GM23338 (cell line): ENCODE measurements around the gene REEP3. TPM values are rescaled to one million over a fixed set of nuclear protein-coding genes. Genes with fewer than 3 reads are reported as not detected.

Source experiments
- ATAC-seq: fragments of 200-7000 bp; cut with Tn5 transposase; 3 replicates; pipeline ENCODE4 v1.9.1; 2020
- DNase-seq: peaks from one replicate; pipeline ENCODE4 v3.0.0-alpha.2; 2015; ENCODE audit warnings: low spot score
- H2AFZ ChIP-seq: fragments of 200-600 bp; sonication (generic); 2 replicates; pipeline ENCODE4 v1.8.0; 2016; ENCODE audit warnings: antibody characterized with exemption, mild to moderate bottlenecking, moderate library complexity
- H3F3A ChIP-seq: fragments of 200-600 bp; sonication (generic); replicated peaks from 2 replicates; pipeline ENCODE4 v1.8.0; 2017; ENCODE audit warnings: antibody characterized with exemption, mixed run types, low read depth
- H3K27ac ChIP-seq: fragments of 200-600 bp; sonication (generic); 2 replicates; pipeline ENCODE4 v1.6.1; 2016; ENCODE audit warnings: low read depth
- H3K27me3 ChIP-seq: fragments of 200-600 bp; sonication (generic); 2 replicates; pipeline ENCODE4 v1.8.0; 2016; ENCODE audit warnings: mild to moderate bottlenecking, mixed run types, moderate library complexity; ENCODE audit not compliant: insufficient read depth
- H3K36me3 ChIP-seq: fragments of 200-600 bp; sonication (generic); 2 replicates; pipeline ENCODE4 v1.8.0; 2016; ENCODE audit warnings: mild to moderate bottlenecking; ENCODE audit not compliant: insufficient read depth
- H3K4me1 ChIP-seq: fragments of 200-600 bp; sonication (generic); 2 replicates; pipeline ENCODE4 v1.8.0; 2016; ENCODE audit warnings: mild to moderate bottlenecking, moderate library complexity; ENCODE audit not compliant: insufficient read depth
- H3K4me2 ChIP-seq: fragments of 200-600 bp; sonication (generic); 2 replicates; pipeline ENCODE4 v1.7.1; 2017; ENCODE audit warnings: mixed run types
- H3K4me3 ChIP-seq: fragments of 200-600 bp; sonication (generic); 2 replicates; pipeline ENCODE4 v1.6.1; 2016; ENCODE audit warnings: mixed run types
- H3K79me2 ChIP-seq: fragments of 200-600 bp; sonication (generic); replicated peaks from 2 replicates; pipeline ENCODE4 v1.8.0; 2017; ENCODE audit warnings: mild to moderate bottlenecking; ENCODE audit not compliant: insufficient read depth
- H3K9me2 ChIP-seq: fragments of 200-600 bp; sonication (generic); 2 replicates; pipeline ENCODE4 v1.8.0; 2017; ENCODE audit not compliant: insufficient read depth
- H4K20me1 ChIP-seq: fragments of 200-600 bp; sonication (generic); replicated peaks from 2 replicates; pipeline ENCODE4 v1.8.0; 2017; ENCODE audit warnings: mild to moderate bottlenecking; ENCODE audit not compliant: insufficient read depth
- H3K27ac Mint-ChIP-seq: 2 replicates; pipeline ENCODE4 v1.8.0; 2020; ENCODE audit warnings: inconsistent platforms, mild to moderate bottlenecking, moderate library complexity, mixed read lengths
- H3K27me3 Mint-ChIP-seq: 3 replicates; pipeline ENCODE4 v1.8.0; 2022; ENCODE audit warnings: low read depth, mild to moderate bottlenecking, moderate library complexity, mixed read lengths, inconsistent platforms; ENCODE audit not compliant: insufficient read depth, poor library complexity
- H3K36me3 Mint-ChIP-seq: 3 replicates; pipeline ENCODE4 v1.8.0; 2021; ENCODE audit warnings: low read depth, mild to moderate bottlenecking, inconsistent platforms, moderate library complexity, mixed read lengths
- H3K4me1 Mint-ChIP-seq: 3 replicates; pipeline ENCODE4 v1.8.0; 2020; ENCODE audit warnings: mild to moderate bottlenecking, inconsistent platforms, mixed read lengths
- H3K4me3 Mint-ChIP-seq: 3 replicates; pipeline ENCODE4 v1.8.0; 2021; ENCODE audit warnings: moderate library complexity, mild to moderate bottlenecking, inconsistent platforms, mixed read lengths
- H3K9me3 Mint-ChIP-seq: 3 replicates; pipeline ENCODE4 v1.8.0; 2020; ENCODE audit warnings: moderate library complexity, mild to moderate bottlenecking, inconsistent platforms, mixed read lengths
- CREB1 ChIP-seq: fragments of 250-450 bp; sonication (Bioruptor Pico); IDR thresholded peaks from 2 replicates; pipeline ENCODE4 v1.5.0; 2020; ENCODE audit warnings: low read depth, mild to moderate bottlenecking, moderate library complexity
- CTCF ChIP-seq, 2 experiments: fragments of 200-600 bp in 1 of 2; sonication (generic) in 1 of 2; conservative IDR thresholded peaks; 2 replicates each; pipeline versions ENCODE4 v1.5.1 to v1.6.1; 2016 to 2017; ENCODE audit warnings: antibody characterized with exemption in 2 of 2, low read depth in 2 of 2, mild to moderate bottlenecking in 2 of 2, moderate library complexity in 1 of 2
- ETS1 ChIP-seq: IDR thresholded peaks from 2 replicates; pipeline ENCODE4 v1.6.1; 2016; ENCODE audit warnings: antibody characterized with exemption
- EZH2 ChIP-seq: fragments of 200-600 bp; sonication (generic); IDR thresholded peaks from one replicate; pipeline ENCODE4 v1.8.0; 2017; ENCODE audit warnings: antibody characterized with exemption, mild to moderate bottlenecking, low read depth; ENCODE audit not compliant: unreplicated experiment
- EZH2phosphoT487 ChIP-seq: fragments of 200-600 bp; sonication (generic); IDR thresholded peaks from one replicate; pipeline ENCODE4 v1.8.1; 2018; ENCODE audit warnings: antibody characterized with exemption; ENCODE audit not compliant: unreplicated experiment
- JUNB ChIP-seq: IDR thresholded peaks from one replicate; pipeline ENCODE4 v1.6.1; 2016; ENCODE audit warnings: antibody characterized with exemption; ENCODE audit not compliant: unreplicated experiment
- NANOG ChIP-seq: IDR thresholded peaks from 2 replicates; pipeline ENCODE4 v1.6.1; 2016; ENCODE audit warnings: antibody characterized with exemption, borderline replicate concordance
- POLR2AphosphoS5 ChIP-seq: IDR thresholded peaks from 2 replicates; pipeline ENCODE4 v1.6.1; 2016; ENCODE audit warnings: antibody characterized with exemption, low read depth
- STAT1 ChIP-seq: IDR thresholded peaks from one replicate; pipeline ENCODE4 v1.6.1; 2016; ENCODE audit warnings: antibody characterized with exemption; ENCODE audit not compliant: unreplicated experiment
- ZNF114 ChIP-seq: fragments of 250-450 bp; sonication (Bioruptor Pico); IDR thresholded peaks from 2 replicates; pipeline ENCODE4 v1.5.0; 2020; ENCODE audit warnings: mild to moderate bottlenecking, moderate library complexity
- ZNF462 ChIP-seq: fragments of 250-450 bp; sonication (Bioruptor Pico); IDR thresholded peaks from 2 replicates; pipeline ENCODE4 v1.5.0; 2020; ENCODE audit warnings: mild to moderate bottlenecking, moderate library complexity
- polyA plus RNA-seq: library from polyadenylated mRNA; unstranded; fragments of >200 nt; fragmentation: Nextera tagmentation; extraction: Ambion mirVana; gene quantifications from 2 replicates; pipeline ENCODE4 v1.2.1, GENCODE V29; 2016
- total RNA-seq: library from RNA; depleted of rRNA; stranded (reverse); fragments of >200 nt; shearing (Covaris generic); gene quantifications from 2 replicates; pipeline ENCODE4 v1.2.3, GENCODE V29; 2014
- TF ChIP-seq, protein P1 (sequence below): IDR thresholded peaks from one replicate; pipeline ENCODE4 v1.6.1; 2018; ENCODE audit warnings: antibody characterized with exemption; ENCODE audit not compliant: unreplicated experiment

Gene REEP3
- total and polyA plus RNA-seq, 2 experiments from 2014 or later = 29.5 to 48.7 TPM

DNA sequence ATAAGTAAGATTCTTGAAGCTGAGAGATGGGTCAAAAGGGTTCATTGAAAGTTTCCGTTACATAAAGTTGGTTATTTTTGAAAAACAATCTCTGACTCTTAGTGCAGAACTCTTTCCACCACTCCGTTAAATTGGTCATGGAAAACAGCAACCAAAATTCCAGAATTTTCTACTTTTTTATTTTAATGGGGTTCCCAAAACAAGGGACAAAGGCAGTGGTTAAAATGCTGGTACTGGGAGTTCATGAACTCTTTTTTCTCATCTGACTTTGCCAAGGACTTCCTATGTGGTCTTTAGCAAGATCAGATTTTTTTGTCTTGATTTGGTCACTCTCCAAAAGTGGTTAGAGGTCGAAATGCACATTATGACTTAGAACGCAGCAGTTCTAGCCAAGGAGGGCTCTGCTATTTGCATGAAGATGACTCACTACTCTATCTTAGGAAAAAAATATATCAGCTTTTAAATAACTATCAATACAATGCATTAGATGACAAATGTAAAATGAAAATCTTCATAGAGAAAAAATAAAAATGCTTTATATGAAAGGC, 145.7 kb downstream of the REEP3 start:
- Mint-ChIP-seq H3K4me1 (peaks cover 33% of the 10 kb centered on the region), H3K27ac (no peak overlapping the region), H3K4me3 (no peak overlapping the region), H3K27me3 (peaks cover 3% of the 10 kb centered on the region), H3K9me3 (no peaks in the 10 kb centered on the region), H3K36me3 (no peaks in the 10 kb centered on the region; the same call in 2 of the 3 replicates)
- Histone ChIP-seq H3K9me2 (no peaks in the 10 kb centered on the region), H3K27ac (no peak overlapping the region), H3K27me3 (no peaks in the 10 kb centered on the region), H3K79me2 (no peaks in the 10 kb centered on the region), H4K20me1 (no peaks in the 10 kb centered on the region), H3F3A (no peaks in the 10 kb centered on the region; the same call in 1 of the 2 replicates), H2AFZ (no peak overlapping the region), H3K4me3 (no peak overlapping the region), H3K4me2 (no peak overlapping the region), H3K36me3 (peaks cover 3% of the 10 kb centered on the region; the same call in 1 of the 2 replicates), H3K4me1 (peaks cover 26% of the 10 kb centered on the region)
- TF ChIP-seq NANOG = no peak
- no peak for TF ChIP-seq CREB1 (CRISPR knock-in tag)
- TF ChIP-seq EZH2phosphoT487 = no peak
- TF ChIP-seq POLR2AphosphoS5 = no peak
- TF ChIP-seq EZH2 = no peak
- TF ChIP-seq, protein P1, sequence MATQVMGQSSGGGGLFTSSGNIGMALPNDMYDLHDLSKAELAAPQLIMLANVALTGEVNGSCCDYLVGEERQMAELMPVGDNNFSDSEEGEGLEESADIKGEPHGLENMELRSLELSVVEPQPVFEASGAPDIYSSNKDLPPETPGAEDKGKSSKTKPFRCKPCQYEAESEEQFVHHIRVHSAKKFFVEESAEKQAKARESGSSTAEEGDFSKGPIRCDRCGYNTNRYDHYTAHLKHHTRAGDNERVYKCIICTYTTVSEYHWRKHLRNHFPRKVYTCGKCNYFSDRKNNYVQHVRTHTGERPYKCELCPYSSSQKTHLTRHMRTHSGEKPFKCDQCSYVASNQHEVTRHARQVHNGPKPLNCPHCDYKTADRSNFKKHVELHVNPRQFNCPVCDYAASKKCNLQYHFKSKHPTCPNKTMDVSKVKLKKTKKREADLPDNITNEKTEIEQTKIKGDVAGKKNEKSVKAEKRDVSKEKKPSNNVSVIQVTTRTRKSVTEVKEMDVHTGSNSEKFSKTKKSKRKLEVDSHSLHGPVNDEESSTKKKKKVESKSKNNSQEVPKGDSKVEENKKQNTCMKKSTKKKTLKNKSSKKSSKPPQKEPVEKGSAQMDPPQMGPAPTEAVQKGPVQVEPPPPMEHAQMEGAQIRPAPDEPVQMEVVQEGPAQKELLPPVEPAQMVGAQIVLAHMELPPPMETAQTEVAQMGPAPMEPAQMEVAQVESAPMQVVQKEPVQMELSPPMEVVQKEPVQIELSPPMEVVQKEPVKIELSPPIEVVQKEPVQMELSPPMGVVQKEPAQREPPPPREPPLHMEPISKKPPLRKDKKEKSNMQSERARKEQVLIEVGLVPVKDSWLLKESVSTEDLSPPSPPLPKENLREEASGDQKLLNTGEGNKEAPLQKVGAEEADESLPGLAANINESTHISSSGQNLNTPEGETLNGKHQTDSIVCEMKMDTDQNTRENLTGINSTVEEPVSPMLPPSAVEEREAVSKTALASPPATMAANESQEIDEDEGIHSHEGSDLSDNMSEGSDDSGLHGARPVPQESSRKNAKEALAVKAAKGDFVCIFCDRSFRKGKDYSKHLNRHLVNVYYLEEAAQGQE = no peak
- TF ChIP-seq CTCF (conservative IDR thresholded peaks at IDR 0.05; ENCODE audit: low read depth in 2 of 2) = no peak
- no peak for TF ChIP-seq ETS1
- no peak for TF ChIP-seq STAT1
- no peak for TF ChIP-seq ZNF462
- no peak for TF ChIP-seq JUNB
- no peak for TF ChIP-seq ZNF114 (CRISPR knock-in tag)
- ATAC-seq = no peak
- no peak for DNase-seq
